ENCODE data around the gene PTP4A1.

PTP4A1 gene

GRCh38 chr6:63533952-63534351, 38.3 kb upstream of the PTP4A1 start:
- no peaks in the 10 kb centered on the region for H3K9me3 ChIP-seq (ENCODE audit: control insufficient read depth, insufficient read depth, low read length)

GRCh38 chr6:63537201-63537958, 34.9 kb upstream of the PTP4A1 start:
- Histone ChIP-seq H3K9me3 (ENCODE audit: control insufficient read depth, insufficient read depth, low read length) (no peaks in the 10 kb centered on the region), H3K4me1 (ENCODE audit: control insufficient read depth, insufficient read depth, low read length) (no peaks in the 10 kb centered on the region), H3K36me3 (ENCODE audit: control insufficient read depth, insufficient read depth, low read length) (no peaks in the 10 kb centered on the region), H3K27me3 (ENCODE audit: control insufficient read depth, insufficient read depth, low read length) (peaks cover 48% of the 10 kb centered on the region), H3K4me3 (ENCODE audit: low read depth, low read length) (no peak overlapping the region), H3K27ac (ENCODE audit: low read depth, low read length) (no peak overlapping the region), H3K9ac (ENCODE audit: low read depth, low read length) (no peak overlapping the region)

More at GRCh38 chr6:63533952-63534351, 38.3 kb upstream of the PTP4A1 start:
- Histone ChIP-seq H3K36me3 (ENCODE audit: control insufficient read depth, insufficient read depth, low read length) (no peaks in the 10 kb centered on the region), H3K4me1 (ENCODE audit: control insufficient read depth, insufficient read depth, low read length) (no peaks in the 10 kb centered on the region), H3K27ac (ENCODE audit: low read depth, low read length) (no peak overlapping the region), H3K9ac (ENCODE audit: low read depth, low read length) (no peak overlapping the region), H3K27me3 (ENCODE audit: control insufficient read depth, insufficient read depth, low read length) (peaks cover 36% of the 10 kb centered on the region), H3K4me3 (ENCODE audit: low read depth, low read length) (no peak overlapping the region)

GRCh38 chr6:63537959-63538300, 34.4 kb upstream of the PTP4A1 start:
- Histone ChIP-seq H3K27ac (ENCODE audit: low read depth, low read length) (no peak overlapping the region), H3K36me3 (ENCODE audit: control insufficient read depth, insufficient read depth, low read length) (no peaks in the 10 kb centered on the region), H3K9ac (ENCODE audit: low read depth, low read length) (no peak overlapping the region), H3K9me3 (ENCODE audit: control insufficient read depth, insufficient read depth, low read length) (no peaks in the 10 kb centered on the region), H3K4me3 (ENCODE audit: low read depth, low read length) (no peak overlapping the region), H3K4me1 (ENCODE audit: control insufficient read depth, insufficient read depth, low read length) (no peaks in the 10 kb centered on the region), H3K27me3 (ENCODE audit: control insufficient read depth, insufficient read depth, low read length) (peaks cover 48% of the 10 kb centered on the region)

GRCh38 chr6:63538550-63538949, 33.7 kb upstream of the PTP4A1 start:
- no peaks in the 10 kb centered on the region for H3K36me3 ChIP-seq (ENCODE audit: control insufficient read depth, insufficient read depth, low read length)
- no peak overlapping the region for H3K9ac ChIP-seq (ENCODE audit: low read depth, low read length)
- no peak overlapping the region for H3K27ac ChIP-seq (ENCODE audit: low read depth, low read length)
- H3K4me3 ChIP-seq (ENCODE audit: low read depth, low read length) = no peak overlapping the region
- no peaks in the 10 kb centered on the region for H3K4me1 ChIP-seq (ENCODE audit: control insufficient read depth, insufficient read depth, low read length)
- no peaks in the 10 kb centered on the region for H3K9me3 ChIP-seq (ENCODE audit: control insufficient read depth, insufficient read depth, low read length)
- H3K27me3 ChIP-seq (ENCODE audit: control insufficient read depth, insufficient read depth, low read length) = peaks cover 48% of the 10 kb centered on the region

GRCh38 chr6:63543001-63543400, 29.3 kb upstream of the PTP4A1 start:
- H3K4me1 ChIP-seq (ENCODE audit: control insufficient read depth, insufficient read depth, low read length) = no peaks in the 10 kb centered on the region

GRCh38 chr6:63543982-63544381, 28.3 kb upstream of the PTP4A1 start:
- Histone ChIP-seq H3K9me3 (ENCODE audit: control insufficient read depth, insufficient read depth, low read length) (no peaks in the 10 kb centered on the region), H3K9ac (ENCODE audit: low read depth, low read length) (no peak overlapping the region), H3K4me1 (ENCODE audit: control insufficient read depth, insufficient read depth, low read length) (no peaks in the 10 kb centered on the region), H3K27ac (ENCODE audit: low read depth, low read length) (no peak overlapping the region), H3K4me3 (ENCODE audit: low read depth, low read length) (no peak overlapping the region), H3K27me3 (ENCODE audit: control insufficient read depth, insufficient read depth, low read length) (peaks cover 11% of the 10 kb centered on the region), H3K36me3 (ENCODE audit: control insufficient read depth, insufficient read depth, low read length) (no peaks in the 10 kb centered on the region)

More at GRCh38 chr6:63543001-63543400, 29.3 kb upstream of the PTP4A1 start:
- peaks cover 20% of the 10 kb centered on the region for H3K27me3 ChIP-seq (ENCODE audit: control insufficient read depth, insufficient read depth, low read length)
- no peak overlapping the region for H3K4me3 ChIP-seq (ENCODE audit: low read depth, low read length)
- H3K9me3 ChIP-seq (ENCODE audit: control insufficient read depth, insufficient read depth, low read length) = no peaks in the 10 kb centered on the region
- no peaks in the 10 kb centered on the region for H3K36me3 ChIP-seq (ENCODE audit: control insufficient read depth, insufficient read depth, low read length)
- no peak overlapping the region for H3K9ac ChIP-seq (ENCODE audit: low read depth, low read length)
- H3K27ac ChIP-seq (ENCODE audit: low read depth, low read length) = no peak overlapping the region

- Histone ChIP-seq H3K27me3 (ENCODE audit: control insufficient read depth, insufficient read depth, low read length) (no peaks in the 10 kb centered on the region; the same call in 1 of the 2 replicates), H3K4me3 (ENCODE audit: low read depth, low read length) (no peak overlapping the region), H3K4me1 (ENCODE audit: control insufficient read depth, insufficient read depth, low read length) (no peaks in the 10 kb centered on the region), H3K27ac (ENCODE audit: low read depth, low read length) (no peak overlapping the region), H3K9me3 (ENCODE audit: control insufficient read depth, insufficient read depth, low read length) (no peaks in the 10 kb centered on the region), H3K9ac (ENCODE audit: low read depth, low read length) (no peak overlapping the region), H3K36me3 (ENCODE audit: control insufficient read depth, insufficient read depth, low read length) (no peaks in the 10 kb centered on the region)
Measured at GRCh38 chr6:63546236-63546635, 26.0 kb upstream of the PTP4A1 start.

GRCh38 chr6:63546697-63547096, 25.6 kb upstream of the PTP4A1 start:
- H3K4me3 ChIP-seq (ENCODE audit: low read depth, low read length) = no peak overlapping the region
- H3K36me3 ChIP-seq (ENCODE audit: control insufficient read depth, insufficient read depth, low read length) = no peaks in the 10 kb centered on the region

GRCh38 chr6:63549076-63549475, 23.2 kb upstream of the PTP4A1 start:
- H3K4me1 ChIP-seq (ENCODE audit: control insufficient read depth, insufficient read depth, low read length) = no peaks in the 10 kb centered on the region
- H3K4me3 ChIP-seq (ENCODE audit: low read depth, low read length) = no peak overlapping the region
- H3K9ac ChIP-seq (ENCODE audit: low read depth, low read length) = no peak overlapping the region
- no peaks in the 10 kb centered on the region for H3K27me3 ChIP-seq (ENCODE audit: control insufficient read depth, insufficient read depth, low read length)
- no peak overlapping the region for H3K27ac ChIP-seq (ENCODE audit: low read depth, low read length)
- H3K9me3 ChIP-seq (ENCODE audit: control insufficient read depth, insufficient read depth, low read length) = no peaks in the 10 kb centered on the region
- no peaks in the 10 kb centered on the region for H3K36me3 ChIP-seq (ENCODE audit: control insufficient read depth, insufficient read depth, low read length)

More at GRCh38 chr6:63546697-63547096, 25.6 kb upstream of the PTP4A1 start:
- no peaks in the 10 kb centered on the region for H3K4me1 ChIP-seq (ENCODE audit: control insufficient read depth, insufficient read depth, low read length)
- H3K27ac ChIP-seq (ENCODE audit: low read depth, low read length) = no peak overlapping the region
- H3K9ac ChIP-seq (ENCODE audit: low read depth, low read length) = no peak overlapping the region
- no peaks in the 10 kb centered on the region; the same call in 1 of the 2 replicates for H3K27me3 ChIP-seq (ENCODE audit: control insufficient read depth, insufficient read depth, low read length)
- H3K9me3 ChIP-seq (ENCODE audit: control insufficient read depth, insufficient read depth, low read length) = no peaks in the 10 kb centered on the region

GRCh38 chr6:63553208-63553607, 19.1 kb upstream of the PTP4A1 start:
- H3K27ac ChIP-seq (ENCODE audit: low read depth, low read length) = no peak overlapping the region
- H3K36me3 ChIP-seq (ENCODE audit: control insufficient read depth, insufficient read depth, low read length) = no peaks in the 10 kb centered on the region
- no peak overlapping the region for H3K9ac ChIP-seq (ENCODE audit: low read depth, low read length)
- H3K4me3 ChIP-seq (ENCODE audit: low read depth, low read length) = no peak overlapping the region
- no peaks in the 10 kb centered on the region for H3K27me3 ChIP-seq (ENCODE audit: control insufficient read depth, insufficient read depth, low read length)
- no peaks in the 10 kb centered on the region for H3K9me3 ChIP-seq (ENCODE audit: control insufficient read depth, insufficient read depth, low read length)
- no peaks in the 10 kb centered on the region for H3K4me1 ChIP-seq (ENCODE audit: control insufficient read depth, insufficient read depth, low read length)

- Histone ChIP-seq H3K9ac (ENCODE audit: low read depth, low read length) (no peak overlapping the region), H3K4me1 (ENCODE audit: control insufficient read depth, insufficient read depth, low read length) (no peaks in the 10 kb centered on the region), H3K4me3 (ENCODE audit: low read depth, low read length) (no peak overlapping the region), H3K36me3 (ENCODE audit: control insufficient read depth, insufficient read depth, low read length) (no peaks in the 10 kb centered on the region), H3K27ac (ENCODE audit: low read depth, low read length) (no peak overlapping the region), H3K27me3 (ENCODE audit: control insufficient read depth, insufficient read depth, low read length) (no peaks in the 10 kb centered on the region), H3K9me3 (ENCODE audit: control insufficient read depth, insufficient read depth, low read length) (no peaks in the 10 kb centered on the region)
Measured at GRCh38 chr6:63553900-63554299, 18.4 kb upstream of the PTP4A1 start.
